ENCODE measurements around the gene SLC25A47. TPM values are rescaled to one million over a fixed set of nuclear protein-coding genes. Genes with fewer than 3 reads are reported as not detected.

Gene SLC25A47
- total RNA-seq, 2 experiments from 2014 or later: not detected

DNA sequence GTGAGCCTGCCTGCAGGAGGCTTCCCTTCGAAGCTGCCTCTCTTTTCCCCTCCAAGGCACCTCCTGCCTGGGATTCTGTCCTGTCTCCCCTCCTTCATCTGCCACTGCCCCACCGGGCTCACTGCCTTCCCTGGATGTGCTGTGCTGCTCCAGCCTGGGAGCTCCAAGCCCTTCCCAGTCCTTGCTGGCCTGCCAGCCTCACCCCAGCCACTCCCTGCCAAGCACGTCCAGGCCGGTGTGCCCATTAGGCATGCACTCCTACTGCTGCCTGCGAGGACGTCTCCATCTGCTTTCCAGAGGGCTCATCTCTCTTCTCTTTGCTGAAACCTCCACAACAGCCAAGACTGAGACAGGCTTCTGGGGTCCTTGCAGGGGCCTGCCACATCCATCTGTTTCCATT, 8.4 kb upstream of the SLC25A47 start:
- ChIA-PET POLR2A (no interaction called here), CTCF (no interaction called here)

DNA sequence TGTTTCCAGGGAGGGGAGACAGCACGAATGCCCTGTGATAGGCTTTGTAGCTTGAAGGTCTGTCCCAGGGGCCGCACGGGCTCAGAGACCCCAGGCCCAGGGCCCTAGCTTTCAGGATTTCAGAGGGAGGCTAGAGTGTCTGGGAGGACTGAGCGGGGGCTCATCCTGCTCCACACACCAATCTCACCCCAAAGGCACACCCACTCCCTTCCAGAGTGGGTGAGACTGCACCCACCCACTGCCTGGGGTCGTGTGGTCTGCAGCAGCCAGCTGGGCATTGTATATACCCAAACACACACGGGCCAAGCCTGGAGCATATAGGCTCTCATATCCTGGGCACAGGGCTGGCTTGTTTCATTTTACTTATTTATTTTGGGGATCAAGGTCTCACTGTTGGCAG, 5.8 kb upstream of the SLC25A47 start:
- CTCF ChIA-PET: interaction anchor here (1.1 to 1.7 kb wide), 3 partner anchors 14 to 60 kb away, joined by 3 to 5 read pairs (median 4); no protein-coding TSS in a partner anchor
- POLR2A ChIA-PET: interaction anchor here (0.7 kb wide), 1 partner anchor 38 kb away, joined by 3 read pairs; no protein-coding TSS in a partner anchor

DNA sequence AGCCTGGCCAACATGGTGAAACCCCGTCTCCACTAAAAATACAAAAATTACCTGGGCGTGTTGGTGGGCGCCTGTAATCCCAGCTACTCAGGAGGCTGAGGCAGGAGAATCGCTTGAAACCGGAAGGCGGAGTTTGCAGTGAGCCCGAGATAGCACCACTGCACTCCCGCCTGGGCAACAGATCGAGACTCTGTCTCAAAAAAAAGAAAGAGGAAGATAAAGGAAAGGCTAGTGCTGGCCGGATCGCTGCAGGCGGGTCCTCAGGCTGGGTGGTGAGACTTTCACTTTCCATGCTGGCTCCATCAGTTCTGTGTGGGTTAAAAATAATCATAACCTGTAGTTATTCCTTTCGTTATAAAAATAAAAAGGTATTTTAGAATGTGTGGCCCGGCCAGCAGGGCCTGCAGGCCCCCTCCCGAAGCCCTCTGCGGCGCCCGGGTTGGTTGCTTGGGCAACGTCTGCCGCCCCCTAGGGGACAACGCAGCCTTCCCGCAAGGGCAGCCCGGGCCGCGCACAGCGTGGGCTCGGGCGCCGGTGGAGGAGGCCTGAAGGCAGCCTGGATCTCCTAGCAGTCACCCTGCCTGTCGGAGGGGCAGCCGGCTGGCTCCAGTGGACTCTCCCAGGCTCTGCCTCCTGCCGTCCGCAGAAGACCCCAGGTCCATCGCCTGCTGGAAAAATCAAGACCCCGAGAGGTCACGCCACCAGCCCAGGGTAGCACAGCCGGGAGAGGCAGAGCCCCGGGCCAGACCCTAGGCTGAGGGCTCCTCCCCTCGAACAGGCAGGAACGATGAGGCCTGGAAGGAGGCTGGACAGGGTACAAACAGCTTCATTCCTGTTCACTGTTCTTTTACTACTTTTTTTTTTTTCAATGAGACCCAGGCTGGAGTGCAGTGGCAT, 5.0 kb upstream of the SLC25A47 start:
- POLR2A ChIA-PET: no interaction called here
- CTCF ChIA-PET: interaction anchor here (0.5 to 1.6 kb wide), 3 partner anchors 21 to 60 kb away, joined by 3 to 4 read pairs (median 3); no protein-coding TSS in a partner anchor

DNA sequence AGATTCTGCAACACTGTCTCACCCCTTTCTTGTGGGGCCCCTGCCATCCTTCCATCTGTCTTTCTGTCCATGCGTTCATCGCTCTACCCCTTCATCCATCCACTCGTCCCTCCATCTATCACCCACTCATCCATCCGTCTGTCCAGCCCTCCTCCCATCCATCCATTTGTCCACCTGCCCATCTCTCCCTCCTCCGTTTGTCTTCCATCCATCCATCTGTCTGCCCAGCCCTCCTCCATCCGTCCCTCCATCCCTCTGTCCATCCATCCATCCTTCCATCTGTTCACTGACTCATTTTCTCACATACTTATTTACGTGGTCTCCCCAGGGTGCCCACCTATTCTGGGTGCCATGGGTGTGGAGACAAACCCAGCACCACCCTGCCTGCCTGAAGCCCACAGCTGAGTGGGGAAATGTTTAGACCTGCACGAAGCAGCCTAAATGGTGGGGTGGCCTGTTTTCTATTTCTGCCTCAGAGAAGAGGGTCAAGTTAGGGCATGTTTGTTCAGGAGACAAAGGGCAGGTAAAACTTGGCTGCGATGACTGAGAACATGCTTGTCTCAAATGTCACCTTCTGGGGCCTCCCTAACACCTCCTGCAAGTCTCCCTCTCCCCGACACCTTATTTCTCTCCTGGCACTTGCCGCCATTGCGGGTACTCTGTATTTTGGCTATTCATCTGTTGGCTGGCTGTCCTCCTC, 2.8 kb upstream of the SLC25A47 start:
- POLR2A ChIA-PET: no interaction called here

DNA sequence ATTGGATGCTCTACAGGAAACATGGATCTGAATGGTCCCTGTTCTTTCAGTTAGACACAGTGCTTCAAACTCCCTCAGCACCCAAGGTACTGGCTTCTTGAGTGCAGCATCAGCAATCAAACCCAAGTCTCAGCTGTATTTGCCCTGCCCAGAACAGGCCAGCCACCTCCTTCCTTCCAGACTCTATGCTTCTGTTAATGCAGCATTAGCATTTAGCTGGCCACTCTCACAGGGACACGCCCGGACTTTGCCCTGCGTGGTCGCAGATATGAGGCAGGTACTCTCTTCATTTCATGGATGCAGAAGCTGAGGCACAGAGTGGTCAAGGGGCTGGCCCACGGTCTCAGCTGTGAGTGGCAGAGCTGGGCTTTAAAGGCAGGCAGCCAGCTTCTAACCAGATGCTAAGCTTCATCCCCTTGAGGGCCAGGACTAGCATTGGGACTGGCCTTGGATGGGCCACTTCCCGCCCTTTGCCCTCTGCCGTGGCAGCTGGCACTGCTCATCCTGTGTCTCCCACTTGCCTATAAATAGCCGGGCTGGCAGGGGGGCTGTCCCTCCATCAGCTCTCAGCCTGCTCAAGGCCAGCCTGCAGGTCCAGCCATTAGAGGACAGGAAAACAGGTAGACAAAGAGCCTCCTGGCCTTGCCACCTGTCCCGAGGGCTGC, 1.5 kb upstream of the SLC25A47 start:
- ChIA-PET POLR2A (no interaction called here), CTCF (no interaction called here)

More for the DNA sequence above, 2.8 kb upstream of the SLC25A47 start:
- CTCF ChIA-PET: no interaction called here

DNA sequence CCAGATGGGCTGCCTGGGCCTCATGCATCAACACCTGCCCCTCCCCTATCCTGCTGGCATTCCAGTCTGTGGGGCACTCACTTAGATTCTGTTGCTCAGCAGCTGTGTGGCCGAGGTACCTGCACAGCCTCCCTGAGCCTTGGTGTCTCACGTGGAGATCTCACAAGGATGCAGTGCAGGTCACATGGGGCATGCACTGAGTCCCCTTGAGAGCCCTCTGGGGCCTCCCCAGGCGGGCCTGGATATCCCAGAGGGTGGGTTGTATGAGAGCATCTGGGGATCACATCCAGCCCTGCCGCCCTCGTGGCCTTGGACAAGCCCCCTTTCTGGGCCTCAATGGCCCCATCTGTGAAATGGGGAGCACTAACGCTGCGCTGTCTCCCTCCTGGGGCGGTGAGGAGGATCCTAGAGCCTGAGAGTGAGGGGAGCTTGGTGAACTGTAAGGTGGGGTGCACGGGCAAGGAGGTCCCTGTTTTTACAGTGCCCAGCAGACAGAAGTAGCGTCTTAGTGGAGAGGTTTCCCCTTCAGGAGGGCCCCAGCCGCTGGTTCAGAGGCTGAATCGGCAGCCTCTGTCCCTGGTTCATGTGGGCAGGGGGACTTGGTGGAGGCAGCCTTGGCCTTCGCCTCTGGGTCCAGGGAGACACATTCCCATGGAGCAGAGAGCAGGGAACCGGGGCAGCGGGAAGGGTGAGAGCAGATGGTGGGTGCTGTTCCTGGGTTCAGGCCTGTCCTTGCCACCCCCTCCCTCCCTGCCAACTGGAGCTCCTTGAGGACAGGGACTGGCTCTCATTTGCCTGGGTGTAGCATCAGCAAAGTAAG, 791 bp upstream of the SLC25A47 start:
- POLR2A ChIA-PET: no interaction called here
- CTCF ChIA-PET: no interaction called here

DNA sequence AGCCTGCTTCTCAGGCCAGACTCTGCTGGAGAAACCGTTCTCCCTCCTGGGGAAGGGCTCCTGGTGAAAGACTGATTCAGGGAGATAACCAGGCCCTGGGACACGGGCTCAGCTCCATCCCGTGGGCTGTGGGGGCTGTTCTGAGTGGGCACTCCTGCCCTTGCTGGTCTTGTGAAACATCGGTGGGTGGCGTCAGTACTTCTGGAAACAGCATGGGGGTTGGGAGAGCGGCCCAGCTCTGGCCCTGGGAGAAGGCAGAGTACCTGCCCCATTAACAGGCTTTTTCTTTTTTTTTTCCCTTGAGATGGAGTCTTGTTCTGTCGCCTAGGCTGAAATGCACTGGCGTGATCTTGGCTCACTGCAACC, 786 bp downstream of the SLC25A47 start:
- CTCF ChIA-PET: no interaction called here
- POLR2A ChIA-PET: no interaction called here

DNA sequence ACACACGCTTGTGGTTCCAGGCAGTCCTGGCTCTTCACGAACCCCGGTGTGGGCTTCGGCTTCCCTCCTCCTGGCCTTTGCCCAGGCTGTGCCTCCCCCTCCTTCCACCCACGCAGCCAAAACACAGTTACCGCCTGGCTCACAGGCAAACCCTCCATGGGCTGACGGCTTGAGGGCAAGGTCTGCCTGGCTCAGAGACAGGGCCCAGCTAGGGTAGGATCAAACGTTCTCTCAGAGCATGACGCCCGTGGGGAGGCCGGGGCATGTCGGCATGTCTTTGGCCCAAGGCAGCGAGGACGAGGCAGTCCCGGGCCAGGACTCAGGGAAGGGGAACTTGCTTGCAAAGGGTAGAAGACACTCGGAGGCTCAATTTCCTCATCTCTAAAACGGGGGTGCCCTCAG, 2.1 kb downstream of the SLC25A47 start:
- ChIA-PET CTCF (no interaction called here), POLR2A (no interaction called here)

DNA sequence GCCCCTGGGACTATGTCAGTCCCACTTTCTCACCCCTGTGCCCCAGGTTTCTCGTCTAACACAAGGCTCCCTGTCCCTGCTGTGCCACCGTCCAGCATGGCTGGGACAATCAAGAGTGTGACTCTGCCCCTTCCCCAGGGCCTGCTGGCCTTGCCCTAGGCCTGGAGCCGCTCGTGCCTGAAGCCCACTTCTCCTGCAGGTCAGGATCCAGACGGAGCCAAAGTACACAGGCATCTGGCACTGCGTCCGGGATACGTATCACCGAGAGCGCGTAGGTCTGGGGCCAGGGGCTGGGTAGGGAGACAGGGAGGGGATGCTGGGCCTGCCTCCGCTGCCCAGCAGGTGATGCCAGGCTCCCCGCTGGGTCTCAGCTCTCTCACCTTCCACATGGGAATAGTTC, 2.8 kb downstream of the SLC25A47 start:
- ChIA-PET CTCF (interaction anchor here (0.5 kb wide), 1 partner anchor 515 kb away, joined by 3 read pairs; no protein-coding TSS in a partner anchor), POLR2A (no interaction called here)

DNA sequence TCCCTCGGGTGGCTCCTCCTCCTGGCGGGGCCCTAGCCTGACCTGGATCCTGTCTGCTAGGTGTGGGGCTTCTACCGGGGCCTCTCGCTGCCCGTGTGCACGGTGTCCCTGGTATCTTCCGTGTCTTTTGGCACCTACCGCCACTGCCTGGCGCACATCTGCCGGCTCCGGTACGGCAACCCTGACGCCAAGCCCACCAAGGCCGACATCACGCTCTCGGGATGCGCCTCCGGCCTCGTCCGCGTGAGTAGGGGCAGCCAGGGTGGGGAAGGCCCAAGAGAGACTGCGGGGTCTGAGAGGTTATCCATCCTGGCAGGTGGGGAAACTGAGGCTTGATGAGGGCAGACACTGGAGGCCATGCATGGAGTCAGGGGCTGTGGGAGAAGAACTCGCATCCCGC, 4.0 kb downstream of the SLC25A47 start:
- POLR2A ChIA-PET: interaction anchor here (0.9 kb wide), 1 partner anchor 9 kb away, joined by 6 read pairs; no protein-coding TSS in a partner anchor

DNA sequence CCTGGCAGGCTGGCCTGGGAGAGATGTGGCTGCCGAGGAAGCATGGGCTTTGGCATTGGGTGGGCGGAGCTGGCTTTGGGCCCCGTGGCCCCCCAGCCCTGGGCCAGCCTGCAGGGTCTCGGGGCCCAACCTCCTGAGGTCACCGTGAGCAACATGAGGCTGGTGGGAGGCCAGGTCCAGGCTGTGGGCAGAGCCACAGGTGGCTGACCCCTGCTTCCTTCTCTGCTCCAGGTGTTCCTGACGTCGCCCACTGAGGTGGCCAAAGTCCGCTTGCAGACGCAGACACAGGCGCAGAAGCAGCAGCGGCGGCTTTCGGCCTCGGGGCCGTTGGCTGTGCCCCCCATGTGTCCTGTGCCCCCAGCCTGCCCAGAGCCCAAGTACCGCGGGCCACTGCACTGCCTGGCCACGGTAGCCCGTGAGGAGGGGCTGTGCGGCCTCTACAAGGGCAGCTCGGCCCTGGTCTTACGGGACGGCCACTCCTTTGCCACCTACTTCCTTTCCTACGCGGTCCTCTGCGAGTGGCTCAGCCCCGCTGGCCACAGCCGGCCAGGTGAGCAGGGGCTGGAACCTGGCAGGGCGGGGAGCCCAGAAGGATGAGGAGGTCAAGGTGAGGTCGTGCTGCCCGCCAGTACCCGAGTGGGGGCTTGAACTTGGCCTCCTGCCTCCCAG, 5.5 kb downstream of the SLC25A47 start:
- CTCF ChIA-PET: no interaction called here

More for the DNA sequence above, 4.0 kb downstream of the SLC25A47 start:
- CTCF ChIA-PET: no interaction called here

DNA sequence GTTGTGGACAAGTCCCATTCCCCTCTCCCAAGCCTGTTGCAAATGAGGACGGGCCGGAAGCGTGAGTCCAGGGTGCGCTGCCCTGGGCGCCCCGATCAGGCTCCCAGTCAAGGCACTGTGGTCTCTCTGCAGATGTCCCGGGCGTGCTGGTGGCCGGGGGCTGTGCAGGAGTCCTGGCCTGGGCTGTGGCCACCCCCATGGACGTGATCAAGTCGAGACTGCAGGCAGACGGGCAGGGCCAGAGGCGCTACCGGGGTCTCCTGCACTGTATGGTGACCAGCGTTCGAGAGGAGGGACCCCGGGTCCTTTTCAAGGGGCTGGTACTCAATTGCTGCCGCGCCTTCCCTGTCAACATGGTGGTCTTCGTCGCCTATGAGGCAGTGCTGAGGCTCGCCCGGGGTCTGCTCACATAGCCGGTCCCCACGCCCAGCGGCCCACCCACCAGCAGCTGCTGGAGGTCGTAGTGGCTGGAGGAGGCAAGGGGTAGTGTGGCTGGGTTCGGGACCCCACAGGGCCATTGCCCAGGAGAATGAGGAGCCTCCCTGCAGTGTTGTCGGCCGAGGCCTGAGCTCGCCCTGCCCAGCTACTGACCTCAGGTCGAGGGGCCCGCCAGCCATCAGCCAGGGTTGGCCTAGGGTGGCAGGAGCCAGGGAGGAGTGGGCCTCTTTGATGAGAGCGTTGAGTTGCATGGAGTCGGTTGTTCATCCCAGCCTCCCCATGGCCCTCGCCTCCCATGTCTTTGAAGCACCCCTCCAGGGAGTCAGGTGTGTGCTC, 6.3 kb downstream of the SLC25A47 start:
- POLR2A ChIA-PET: no interaction called here

More for the DNA sequence above, 5.5 kb downstream of the SLC25A47 start:
- POLR2A ChIA-PET: no interaction called here

DNA sequence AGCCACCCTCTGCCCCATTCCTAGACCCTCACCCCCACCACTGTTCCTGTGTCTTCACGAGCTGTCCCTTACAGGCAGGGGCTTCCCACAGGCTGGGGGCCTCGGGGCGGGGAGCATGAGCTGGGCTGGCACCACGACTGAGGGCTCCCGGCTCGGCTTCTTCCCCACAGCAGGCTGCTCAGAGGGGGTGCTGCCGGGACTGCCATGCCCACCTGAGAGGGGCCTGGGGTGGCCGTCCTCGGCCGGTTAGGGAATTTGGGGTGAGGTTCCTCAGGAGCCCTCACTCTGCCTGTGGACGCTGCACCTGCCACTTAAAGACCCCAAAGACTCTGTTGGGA, 6.8 kb downstream of the SLC25A47 start:
- ChIA-PET CTCF (interaction anchor here (1.3 to 1.5 kb wide), 2 partner anchors 21 to 44 kb away, joined by 3 to 4 read pairs; no protein-coding TSS in a partner anchor), POLR2A (no interaction called here)

More for the DNA sequence above, 6.3 kb downstream of the SLC25A47 start:
- CTCF ChIA-PET: interaction anchor here (1.3 to 1.5 kb wide), 2 partner anchors 22 to 44 kb away, joined by 3 to 4 read pairs; no protein-coding TSS in a partner anchor

DNA sequence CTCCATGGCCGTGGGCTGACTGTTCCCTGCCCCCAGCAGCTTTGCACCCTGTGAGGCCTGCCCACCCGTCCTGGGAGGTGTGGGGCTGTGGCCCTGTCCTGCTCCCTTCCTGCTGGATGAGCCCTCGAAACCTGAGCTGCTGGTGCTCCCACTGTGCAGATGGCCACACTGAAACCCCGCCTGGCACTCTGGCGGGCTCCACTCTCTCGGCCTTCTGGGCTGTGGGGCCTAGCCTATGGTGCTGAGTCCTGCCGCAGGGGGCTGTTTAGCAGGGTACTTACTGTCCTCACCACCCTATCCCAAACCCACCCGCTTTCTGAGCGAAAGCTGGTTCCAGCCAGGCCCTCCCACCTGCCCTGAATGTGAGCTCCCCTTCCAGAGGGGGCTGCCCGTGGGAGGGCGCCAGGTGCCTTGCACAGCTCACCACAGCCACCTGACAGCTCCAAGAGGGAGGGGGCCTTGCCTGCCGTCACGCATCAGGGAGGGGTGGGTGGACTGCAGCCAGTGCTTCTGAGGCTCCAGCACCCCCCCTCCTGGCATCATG, 7.3 kb downstream of the SLC25A47 start:
- ChIA-PET CTCF (interaction anchor here (1.3 to 1.5 kb wide), 2 partner anchors 21 to 45 kb away, joined by 3 to 4 read pairs; no protein-coding TSS in a partner anchor), POLR2A (no interaction called here)

DNA sequence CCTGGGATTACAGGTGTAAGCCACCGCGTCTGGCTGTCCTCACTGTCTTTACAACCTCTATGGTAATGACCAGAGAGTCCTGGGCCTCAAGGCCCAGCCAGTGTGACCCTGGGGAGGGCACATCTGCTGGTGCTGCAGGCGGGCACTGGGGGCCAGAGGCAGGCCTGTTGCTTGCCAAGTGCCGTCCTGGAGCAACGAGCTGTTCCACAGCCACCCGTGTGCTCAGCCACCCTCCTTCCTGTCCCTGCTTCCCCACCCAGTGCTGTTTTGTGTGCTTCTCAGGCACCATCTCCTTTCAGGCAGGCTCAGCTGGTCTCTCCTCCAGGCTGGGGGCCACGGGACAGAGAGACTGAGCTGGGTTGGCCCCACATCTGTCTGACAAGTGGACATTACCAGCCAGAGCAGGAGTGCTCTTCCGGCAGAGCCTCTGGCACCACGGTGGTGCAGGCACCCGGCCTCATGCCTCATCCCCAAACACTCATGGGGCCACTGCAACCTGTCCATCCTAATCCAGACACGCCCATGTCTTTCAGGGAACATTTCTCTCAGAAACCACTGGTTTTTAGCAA, 9.0 kb downstream of the SLC25A47 start:
- ChIA-PET CTCF (interaction anchor here (0.7 kb wide), 1 partner anchor 326 kb away, joined by 3 read pairs; no protein-coding TSS in a partner anchor), POLR2A (no interaction called here)

DNA sequence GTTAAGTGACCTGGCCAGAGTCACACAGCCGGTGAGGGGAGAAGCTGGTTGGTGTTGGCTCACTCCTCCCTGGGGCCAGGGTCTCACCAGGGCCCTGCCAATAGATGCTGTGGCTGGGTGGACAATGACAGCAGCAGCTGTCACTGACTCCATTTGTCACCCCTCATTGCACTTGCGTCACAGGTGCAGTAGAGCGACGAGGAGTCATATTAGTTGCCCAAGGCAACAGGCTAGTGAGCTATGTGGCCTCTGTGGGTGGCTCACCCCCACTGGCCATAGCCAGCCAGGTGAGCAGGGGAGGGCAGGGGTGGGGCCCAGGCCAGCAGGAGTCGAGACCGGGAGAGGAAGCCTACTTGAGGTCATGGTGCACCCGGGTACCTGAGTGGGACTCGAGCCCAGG, 9.7 kb downstream of the SLC25A47 start:
- POLR2A ChIA-PET: interaction anchor here (0.6 to 1.2 kb wide), 2 partner anchors 24 to 64 kb away, joined by 3 to 4 read pairs; no protein-coding TSS in a partner anchor
- CTCF ChIA-PET: no interaction called here

DNA sequence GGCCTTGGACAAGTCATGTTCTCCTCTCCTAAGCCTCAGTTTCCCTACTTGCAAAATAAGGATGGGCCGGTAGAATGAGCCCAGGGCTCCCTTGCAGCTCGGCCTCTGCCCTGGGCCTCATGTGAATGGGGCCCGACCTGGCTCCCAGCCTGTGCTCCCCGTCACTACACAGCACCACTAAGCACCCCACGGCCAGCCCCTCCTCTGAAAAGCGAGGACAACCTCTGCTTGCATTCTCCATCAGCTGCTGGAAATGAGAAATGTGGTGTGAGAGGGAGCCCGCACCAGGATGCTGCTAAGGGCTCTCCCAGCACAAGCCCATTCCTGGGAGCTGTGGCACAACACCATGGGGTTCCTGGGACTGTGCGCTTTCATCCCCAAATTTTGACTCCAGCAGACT, 10.2 kb downstream of the SLC25A47 start:
- POLR2A ChIA-PET: interaction anchor here (0.6 to 1.2 kb wide), 2 partner anchors 25 to 65 kb away, joined by 3 to 4 read pairs; no protein-coding TSS in a partner anchor
- CTCF ChIA-PET: no interaction called here
